ENCODE measurements around the gene MGAT5.

Gene MGAT5

GRCh38 chr2:134445116-134445515, 191.2 kb downstream of the MGAT5 start:
- DNase-seq (ENCODE audit: extremely low read depth, low read depth): no peak
- TF ChIP-seq CTCF (IDR thresholded peaks at IDR 0.05; ENCODE audit: low read depth, low read length): no peak

- DNase-seq (ENCODE audit: extremely low read depth, low read depth): no peak
- TF ChIP-seq CTCF (IDR thresholded peaks at IDR 0.05; ENCODE audit: low read depth, low read length): no peak
Observed at GRCh38 chr2:134445985-134446382, 192.1 kb downstream of the MGAT5 start.

GRCh38 chr2:134446383-134447017, 192.6 kb downstream of the MGAT5 start:
- TF ChIP-seq CTCF (IDR thresholded peaks at IDR 0.05; ENCODE audit: low read depth, low read length): no peak
- no peak for DNase-seq (ENCODE audit: extremely low read depth, low read depth)

GRCh38 chr2:134447669-134448068, 193.8 kb downstream of the MGAT5 start:
- DNase-seq (ENCODE audit: extremely low read depth, low read depth): no peak
- no peak for TF ChIP-seq CTCF (IDR thresholded peaks at IDR 0.05; ENCODE audit: low read depth, low read length)

GRCh38 chr2:134448650-134449049, 194.8 kb downstream of the MGAT5 start:
- no peak for DNase-seq (ENCODE audit: extremely low read depth, low read depth)
- no peak for TF ChIP-seq CTCF (IDR thresholded peaks at IDR 0.05; ENCODE audit: low read depth, low read length)

- DNase-seq (ENCODE audit: extremely low read depth, low read depth): no peak
- TF ChIP-seq CTCF (IDR thresholded peaks at IDR 0.05; ENCODE audit: low read depth, low read length): no peak
Observed at GRCh38 chr2:134449157-134449556, 195.3 kb downstream of the MGAT5 start.

- DNase-seq (ENCODE audit: extremely low read depth, low read depth): no peak
- no peak for TF ChIP-seq CTCF (IDR thresholded peaks at IDR 0.05; ENCODE audit: low read depth, low read length)
Observed at GRCh38 chr2:134449751-134450513, 196.1 kb downstream of the MGAT5 start.
